PC-3 (cell line): ENCODE results near the gene PPP1R12A.
"Not testable (repeated sequence)": the region's sequence is repeated elsewhere in the genome, so short reads cannot be mapped to it uniquely, and the experiment has no call there.

Experiments
- CTCF ChIP-seq: fragments of 300-600 bp; sonication (generic); conservative IDR thresholded peaks from 2 replicates; pipeline ENCODE4 v1.5.1; 2017; ENCODE audit warnings: antibody characterized with exemption, low read depth, mild to moderate bottlenecking, low read length
- EZH2 ChIP-seq: fragments of 300-600 bp; sonication (generic); IDR thresholded peaks from one replicate; pipeline ENCODE4 v1.6.1; 2017; ENCODE audit warnings: antibody characterized with exemption, mild to moderate bottlenecking, low read length; ENCODE audit not compliant: unreplicated experiment

- not testable (repeated sequence) for TF ChIP-seq CTCF, EZH2
These were observed 43.1 kb upstream of the PPP1R12A start for GRCh38 chr12:79977856-79978460.
